GM21390 (cell line): Measurements from ENCODE around the gene FAM174C.
A peak's percentile ranks its signal among the peaks of the same experiment; 100 is the strongest.

ENCODE experiments used
- ATAC-seq: cut with Tn5 transposase; IDR thresholded peaks from one replicate; pipeline ENCODE4 v1.9.1; 2021; ENCODE audit not compliant: unreplicated experiment

The FAM174C gene

GRCh38 chr19:1271528-1272422 lies 3.6 kb upstream of the FAM174C start:
- no peak for ATAC-seq

DNA sequence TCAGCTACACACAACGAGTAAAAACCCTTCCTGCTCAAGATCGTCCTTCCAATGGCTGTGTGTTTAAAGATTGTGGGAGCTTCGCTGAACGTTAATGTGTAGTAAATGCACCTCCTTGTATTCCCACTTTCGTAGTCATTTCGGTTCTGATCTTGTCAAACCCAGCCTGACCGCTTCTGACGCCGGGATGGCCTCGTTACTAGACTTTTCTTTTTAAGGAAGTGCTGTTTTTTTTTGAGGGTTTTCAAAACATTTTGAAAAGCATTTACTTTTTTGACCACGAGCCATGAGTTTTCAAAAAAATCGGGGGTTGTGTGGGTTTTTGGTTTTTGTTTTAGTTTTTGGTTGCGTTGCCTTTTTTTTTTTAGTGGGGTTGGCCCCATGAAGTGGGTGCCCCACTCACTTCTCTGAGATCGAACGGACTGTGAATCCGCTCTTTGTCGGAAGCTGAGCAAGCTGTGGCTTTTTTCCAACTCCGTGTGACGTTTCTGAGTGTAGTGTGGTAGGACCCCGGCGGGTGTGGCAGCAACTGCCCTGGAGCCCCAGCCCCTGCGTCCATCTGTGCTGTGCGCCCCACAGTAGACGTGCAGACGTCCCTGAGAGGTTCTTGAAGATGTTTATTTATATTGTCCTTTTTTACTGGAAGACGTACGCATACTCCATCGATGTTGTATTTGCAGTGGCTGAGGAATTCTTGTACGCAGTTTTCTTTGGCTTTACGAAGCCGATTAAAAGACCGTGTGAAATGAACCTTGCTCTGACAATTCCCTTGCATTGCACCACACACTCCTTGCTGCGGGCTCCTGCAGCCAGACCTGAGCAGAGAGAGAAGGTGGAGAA lies 2.7 kb upstream of the FAM174C start:
- no peak for ATAC-seq

- no peak for ATAC-seq
Observed at GRCh38 chr19:1273263-1274041, 1.9 kb upstream of the FAM174C start.

DNA sequence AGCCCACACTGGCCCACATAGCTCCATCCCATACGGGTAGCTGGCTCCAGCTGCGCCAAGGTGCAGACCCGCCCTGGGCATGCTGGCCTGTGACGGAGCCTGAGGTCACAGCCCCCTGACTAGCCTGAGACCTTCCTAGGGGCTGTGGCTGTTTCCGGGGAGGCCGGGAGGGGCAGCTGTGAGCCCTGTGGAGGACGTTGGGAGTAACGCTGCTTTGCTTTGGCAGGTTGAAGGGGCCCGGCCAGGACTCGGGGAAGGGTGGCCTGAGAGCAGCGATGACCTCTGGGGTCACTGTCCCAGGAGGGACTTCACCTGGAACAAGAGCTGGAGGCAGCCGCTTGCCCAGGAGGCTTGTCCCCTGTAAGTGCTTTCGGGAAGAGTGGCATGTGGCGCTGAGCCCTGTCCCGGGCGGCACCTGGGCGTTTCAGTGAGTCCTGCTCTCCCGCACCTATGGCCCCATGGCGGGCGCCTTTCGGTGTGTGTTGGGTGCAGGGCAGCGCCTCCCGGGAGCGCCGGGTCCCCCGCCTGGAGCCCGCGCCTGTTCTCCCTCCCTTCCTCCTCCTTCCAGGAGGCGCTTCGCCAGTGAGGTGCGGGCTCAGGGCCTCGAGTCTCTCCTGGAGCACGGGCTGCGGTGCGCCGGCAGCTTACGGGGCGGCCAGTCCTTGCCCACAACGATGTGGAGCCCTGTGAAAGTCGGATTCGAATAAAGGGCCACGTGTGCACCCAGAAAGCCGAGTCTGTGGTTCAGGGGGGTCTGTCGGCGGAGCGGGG lies 1.1 kb upstream of the FAM174C start:
- ATAC-seq, result no peak

DNA sequence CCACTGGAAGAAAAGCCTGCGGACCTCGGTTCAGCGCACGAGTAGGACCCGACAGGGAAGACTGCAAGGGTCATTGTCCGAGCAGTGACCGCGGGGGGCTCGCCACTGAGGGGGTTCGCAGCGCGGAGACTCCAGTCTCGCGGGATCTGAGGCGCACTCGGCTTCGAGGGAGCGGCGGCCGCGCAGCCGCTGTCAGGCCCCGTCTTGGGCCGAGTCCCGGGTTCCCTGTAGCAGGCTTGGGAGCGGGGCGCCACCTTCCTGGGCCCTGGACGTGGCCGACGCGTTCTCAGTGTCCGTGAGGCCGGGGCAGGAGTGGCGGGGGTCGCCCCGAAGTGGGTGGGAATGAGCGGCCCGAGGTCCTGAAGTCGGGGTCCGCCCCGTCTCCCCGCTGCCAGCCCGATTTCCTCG lies 474 bp upstream of the FAM174C start:
- ATAC-seq, result peak; percentile 6

DNA sequence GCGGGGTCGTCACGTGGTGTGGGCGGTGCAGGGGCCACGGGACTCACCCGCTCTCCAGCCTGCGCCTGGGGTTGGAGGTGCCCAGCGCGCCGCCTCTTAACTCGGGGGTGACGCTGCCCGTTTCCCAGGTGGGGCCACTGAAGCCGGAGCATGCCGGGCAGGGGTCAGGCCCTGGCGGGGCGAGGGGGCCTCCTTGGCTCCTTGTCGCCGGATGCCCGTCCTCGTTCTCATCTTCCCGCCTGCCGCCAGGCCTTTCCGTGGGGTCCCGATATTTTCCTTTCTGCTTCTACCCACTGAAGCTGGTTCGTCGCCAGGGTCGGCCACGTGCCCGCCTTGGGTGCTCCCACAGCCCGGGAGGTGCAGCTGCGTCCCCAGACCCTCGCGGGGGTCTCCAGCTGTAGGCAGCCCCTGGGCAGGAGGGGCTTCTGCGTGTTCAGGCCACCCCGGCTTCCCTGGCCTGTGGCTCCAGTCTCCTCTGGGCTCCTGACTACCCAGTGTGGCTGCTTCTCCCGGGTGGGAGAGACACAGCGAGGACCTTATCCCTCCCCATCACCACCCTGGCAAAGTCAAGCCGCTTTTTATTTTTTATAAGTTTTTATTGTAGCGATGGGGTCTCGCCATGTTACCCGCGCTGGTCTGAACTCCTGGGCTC lies 772 bp downstream of the FAM174C start:
- no peak for ATAC-seq

DNA sequence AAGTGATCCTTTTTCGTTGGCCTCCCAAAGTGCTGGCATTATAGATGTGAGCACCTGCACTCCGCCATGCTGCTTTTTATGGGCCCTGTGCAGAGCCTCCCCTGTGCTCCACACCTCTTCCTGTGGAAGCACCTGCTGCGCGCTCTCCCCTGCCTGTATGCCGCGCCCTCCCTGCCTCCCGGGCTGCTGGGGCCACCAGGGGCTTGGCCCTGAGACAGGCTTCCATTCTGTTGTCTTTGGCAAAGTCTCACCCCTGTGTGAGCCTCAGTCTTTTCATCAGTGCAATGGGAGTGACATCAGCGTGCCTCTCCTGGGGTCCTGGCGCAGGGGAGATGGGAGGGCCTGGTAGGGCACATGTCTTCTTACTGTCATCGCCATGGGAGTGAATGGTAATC lies 1.3 kb downstream of the FAM174C start:
- no peak for ATAC-seq

- no peak for ATAC-seq
Observed at GRCh38 chr19:1277061-1277460, 1.7 kb downstream of the FAM174C start.

GRCh38 chr19:1278074-1278473 lies 2.7 kb downstream of the FAM174C start:
- no peak for ATAC-seq

DNA sequence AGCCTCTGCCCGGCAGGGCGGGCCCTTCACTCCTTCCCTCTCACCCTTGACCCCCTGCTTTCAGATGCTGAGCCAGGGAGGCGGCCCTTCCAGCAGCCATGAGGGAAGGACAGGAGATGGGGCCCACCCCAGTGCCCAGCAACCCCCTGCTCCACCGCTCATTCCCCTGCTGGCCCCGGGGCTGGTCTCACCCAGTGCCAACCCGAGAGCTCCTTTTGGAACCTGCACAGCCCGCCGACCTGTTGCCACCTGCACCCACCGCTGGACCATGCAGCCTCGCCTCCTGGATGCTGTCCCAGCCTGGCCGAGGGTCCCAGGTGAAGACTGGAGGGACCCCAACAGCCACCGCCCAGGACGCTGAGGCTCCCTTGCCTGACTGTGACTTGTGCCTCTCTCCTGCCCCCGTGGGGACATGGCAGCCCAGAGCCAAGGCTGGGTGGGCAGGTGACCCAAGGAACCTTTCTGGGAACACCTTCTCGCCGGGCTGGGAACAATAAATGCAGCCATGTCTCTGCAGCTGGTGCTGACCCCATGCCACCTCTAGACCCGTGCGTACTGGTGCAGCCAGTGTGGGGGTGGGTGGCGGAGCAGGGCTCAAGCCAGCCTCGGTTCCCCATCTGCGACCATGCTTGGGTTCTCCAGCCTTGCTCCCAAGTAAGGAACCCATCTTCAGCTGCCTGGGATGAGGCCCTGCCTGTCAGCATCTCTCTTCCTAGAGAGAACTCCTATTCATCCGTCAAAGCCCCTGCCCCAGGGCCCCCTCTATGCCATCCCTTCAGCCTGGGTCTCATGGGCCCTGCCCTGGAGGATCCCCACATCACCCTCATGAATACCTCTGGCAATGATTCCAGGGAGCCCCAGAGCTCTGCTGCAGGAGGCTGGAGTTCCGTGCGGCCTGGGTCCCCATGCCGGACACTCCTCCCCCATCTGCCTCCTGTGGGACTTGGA lies 3.7 kb downstream of the FAM174C start:
- ATAC-seq, result no peak

DNA sequence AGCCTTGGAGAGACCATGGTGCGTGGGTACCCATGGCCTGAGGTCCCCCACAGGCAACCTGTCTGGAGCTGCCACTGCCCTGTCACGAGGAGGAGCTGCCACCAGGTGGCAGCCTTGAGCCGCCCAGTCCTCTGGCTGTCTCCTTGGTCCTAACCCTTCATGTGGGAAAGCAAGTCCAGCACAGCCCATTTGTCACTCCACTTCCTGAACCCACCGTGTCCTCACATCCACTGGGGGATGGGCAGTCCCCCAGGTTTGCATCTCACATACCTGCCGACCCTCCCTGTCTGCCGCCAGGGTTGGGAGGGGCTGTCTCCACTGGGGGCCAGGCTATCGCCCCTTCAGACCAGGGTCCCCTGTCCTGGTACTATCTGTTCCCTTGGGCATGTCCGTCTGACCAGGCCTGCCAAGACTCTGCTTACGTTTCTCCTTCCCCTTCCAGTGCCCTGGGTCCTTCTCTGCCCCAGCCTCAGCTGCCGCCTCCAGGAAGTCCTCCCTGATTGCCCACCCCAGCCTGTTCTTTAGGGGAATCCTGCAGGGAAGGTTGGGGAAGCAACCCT lies 4.5 kb downstream of the FAM174C start:
- no peak for ATAC-seq

DNA sequence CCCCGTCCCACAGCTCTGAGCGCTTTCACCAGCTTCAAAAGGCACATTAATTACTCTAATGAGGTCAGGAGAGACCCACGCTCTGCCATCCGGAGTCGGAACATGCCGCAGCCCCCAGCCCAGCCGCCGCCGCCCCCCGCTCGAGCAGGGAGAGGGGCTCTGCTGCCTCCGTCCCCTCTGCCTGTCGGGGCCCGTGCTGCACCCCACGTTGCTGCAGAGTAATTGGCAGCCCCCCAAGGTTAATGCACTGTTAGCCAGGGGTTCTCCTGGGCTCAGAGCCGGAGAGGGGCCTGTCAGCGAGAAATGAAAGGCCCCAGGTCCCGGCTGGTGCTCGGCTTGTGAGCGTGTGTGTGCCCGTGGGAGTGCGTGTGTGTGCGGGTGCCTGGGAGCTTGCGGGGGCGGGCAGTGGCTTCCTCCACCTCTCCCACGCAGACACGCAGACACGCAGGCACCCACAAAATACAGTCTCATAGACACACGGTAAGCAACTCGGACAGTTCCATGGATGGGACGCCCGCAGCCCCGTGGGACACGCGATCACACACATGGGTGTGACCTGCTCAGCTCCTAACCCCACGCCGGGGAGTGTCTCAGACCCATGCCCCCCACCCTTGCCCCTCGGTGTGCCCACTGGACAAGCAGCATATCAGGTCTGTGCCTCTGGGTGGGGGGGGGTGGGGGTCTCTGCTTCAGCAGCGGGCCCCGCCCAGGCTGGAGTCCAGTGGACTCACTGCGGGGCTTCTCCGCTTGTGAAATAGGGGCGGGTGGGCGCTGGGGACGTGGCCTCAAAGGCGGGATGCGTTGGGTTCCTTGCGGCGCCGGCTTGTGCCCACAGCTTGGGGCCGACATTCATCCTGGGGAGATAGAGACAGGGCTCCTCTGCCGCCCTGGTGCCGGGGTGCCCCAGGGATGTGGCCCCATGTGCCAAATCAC lies 5.6 kb downstream of the FAM174C start:
- ATAC-seq, result no peak

DNA sequence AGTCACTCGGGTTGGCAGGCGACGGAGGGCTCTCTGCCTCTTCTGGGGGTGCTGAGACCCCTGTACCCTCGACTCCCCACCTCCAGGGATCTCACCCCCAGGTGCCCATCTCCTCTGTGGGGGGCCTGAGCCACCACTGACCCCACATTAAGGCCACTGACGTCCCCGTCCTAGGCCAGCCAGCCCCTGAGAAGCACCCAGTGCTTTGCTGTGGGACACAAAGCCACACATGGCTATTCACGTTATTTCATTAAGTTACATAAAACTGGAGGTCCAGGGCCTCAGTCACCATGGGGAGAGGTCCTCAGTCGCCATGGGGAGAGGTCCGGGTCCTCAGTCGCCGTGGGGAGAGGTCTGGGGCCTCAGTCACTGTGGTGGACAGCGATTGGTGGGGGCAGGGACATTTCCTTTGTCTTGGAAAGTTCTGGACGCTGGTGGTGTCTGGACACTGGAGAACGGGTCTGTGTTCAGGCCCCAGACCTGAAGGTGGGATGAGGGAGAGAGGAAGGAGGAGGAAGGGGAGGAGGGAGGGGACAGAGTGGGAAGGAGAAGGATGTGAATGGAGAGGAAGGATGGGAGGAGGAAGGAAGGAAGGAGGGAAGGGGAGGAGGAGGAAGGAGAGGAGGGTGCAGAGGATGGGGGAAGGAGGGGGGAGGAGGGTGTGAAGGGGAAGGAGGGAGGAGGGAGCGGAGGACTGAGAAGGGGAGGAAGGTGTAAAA lies 6.4 kb downstream of the FAM174C start:
- no peak for ATAC-seq

GRCh38 chr19:1282588-1283206 lies 7.4 kb downstream of the FAM174C start:
- no peak for ATAC-seq

- no peak for ATAC-seq
Observed at GRCh38 chr19:1283207-1283916, 8.0 kb downstream of the FAM174C start.

GRCh38 chr19:1283917-1284292 lies 8.6 kb downstream of the FAM174C start:
- no peak for ATAC-seq
